C4-2B (cell line): ENCODE results near the gene FBXO31.

Experiments used
- H3K27ac ChIP-seq: fragments of 450-650 bp; 2 replicates; pipeline ENCODE4 v1.5.1; 2017
- CTCF ChIP-seq: fragments of 450-650 bp; conservative IDR thresholded peaks from 2 replicates; pipeline ENCODE4 v1.5.1; 2017; ENCODE audit warnings: mild to moderate bottlenecking
- ZFX ChIP-seq: fragments of 450-650 bp; IDR thresholded peaks from 2 replicates; pipeline ENCODE4 v1.6.1; 2017

FBXO31 gene

GRCh38 chr16:87369796-87370719, 13.5 kb downstream of the FBXO31 start:
- TF ChIP-seq CTCF = no peak
- no peak for TF ChIP-seq ZFX
- no peak overlapping the region for H3K27ac ChIP-seq

DNA sequence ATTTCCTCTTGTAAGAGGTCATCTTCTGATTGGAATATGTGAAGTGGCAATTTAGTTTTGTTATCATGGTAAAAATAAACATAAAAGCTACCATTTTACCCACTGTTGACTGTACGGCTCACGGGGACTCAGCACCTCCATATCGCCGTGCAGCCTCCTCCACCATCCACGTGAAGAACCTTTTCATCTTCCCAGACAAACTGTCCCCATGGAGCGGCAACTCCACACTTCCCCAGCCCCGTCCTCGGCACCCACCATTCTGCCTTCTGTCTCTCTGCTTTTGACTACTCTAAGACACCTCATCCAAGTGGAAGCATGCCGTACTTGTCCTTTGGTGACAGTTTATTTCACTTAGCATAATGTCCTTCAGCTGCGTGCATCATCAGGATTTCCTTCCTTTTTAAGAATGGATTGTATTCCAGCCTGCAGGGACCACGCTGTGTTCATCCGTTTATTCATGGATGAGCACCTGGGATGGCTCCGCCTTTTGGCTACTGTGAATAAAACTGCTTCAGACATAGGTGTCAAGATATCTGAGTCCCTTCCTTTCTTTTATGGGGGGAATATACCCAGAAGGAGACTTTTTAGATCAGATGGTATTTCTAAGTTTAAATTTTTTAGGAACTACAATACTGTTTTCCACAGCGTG, 14.3 kb downstream of the FBXO31 start:
- no peak overlapping the region for H3K27ac ChIP-seq
- no peak for TF ChIP-seq CTCF
- TF ChIP-seq ZFX = no peak

GRCh38 chr16:87368029-87368770, 15.4 kb downstream of the FBXO31 start:
- no peak overlapping the region for H3K27ac ChIP-seq
- TF ChIP-seq ZFX (no peak), CTCF (no peak)

DNA sequence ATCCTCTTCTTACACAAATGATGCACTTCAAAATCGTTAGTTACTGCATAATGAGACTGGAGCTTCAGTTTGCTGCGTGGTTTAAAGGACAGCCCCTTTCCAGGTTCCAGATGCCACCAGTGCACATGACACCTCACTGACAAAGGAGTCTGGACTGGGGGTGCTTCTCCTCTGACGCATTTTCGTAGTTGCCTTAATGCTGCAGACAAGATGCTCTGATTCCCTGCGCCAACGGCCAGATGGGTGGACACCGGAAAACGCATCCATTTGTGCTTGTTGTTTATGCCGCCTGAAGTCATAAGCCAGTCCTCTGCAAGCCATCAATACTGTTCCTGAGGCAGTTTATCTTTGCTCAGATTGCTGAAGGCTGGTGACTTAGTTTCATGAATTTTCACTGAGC, 16.0 kb downstream of the FBXO31 start:
- H3K27ac ChIP-seq = no peak overlapping the region
- TF ChIP-seq ZFX = no peak
- no peak for TF ChIP-seq CTCF

DNA sequence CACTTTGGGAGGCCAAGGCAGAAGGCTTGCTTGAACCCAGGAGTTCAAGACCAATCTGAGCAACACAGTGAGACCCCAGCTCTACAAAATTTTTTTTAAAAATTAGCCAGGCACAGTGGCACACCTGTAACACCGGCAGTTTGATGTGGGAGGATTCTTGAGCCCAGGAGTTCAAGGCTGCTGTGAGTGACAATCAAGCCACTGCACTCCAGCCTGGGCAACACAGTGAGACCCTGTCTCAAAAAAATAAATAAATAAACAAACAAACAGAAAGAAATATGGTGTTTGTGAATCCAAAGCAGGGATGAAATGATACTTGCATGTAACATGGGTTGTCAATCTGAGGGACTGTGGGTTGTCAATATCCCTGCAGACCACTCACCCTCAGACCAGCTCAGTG, 16.6 kb downstream of the FBXO31 start:
- TF ChIP-seq ZFX (no peak), CTCF (no peak)
- no peak overlapping the region for H3K27ac ChIP-seq

DNA sequence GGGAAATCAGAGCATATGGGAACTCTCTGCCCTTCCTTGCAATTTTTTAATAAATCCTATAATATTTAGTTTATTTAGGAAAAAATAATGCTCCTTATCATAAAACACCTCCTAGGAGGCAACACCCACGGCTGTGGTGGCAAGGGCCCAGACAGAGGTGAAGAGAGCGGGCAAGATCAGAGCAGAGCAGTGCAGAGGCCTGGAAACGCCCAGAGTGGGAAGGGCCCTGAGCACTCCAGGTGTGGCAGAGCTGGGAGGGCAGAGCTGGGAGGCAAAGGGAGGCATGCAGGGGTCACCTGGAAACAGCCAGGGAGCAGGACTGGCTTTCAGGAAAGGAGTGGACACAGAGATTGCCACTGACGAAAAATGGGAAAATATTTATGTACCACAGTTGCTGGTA, 17.3 kb downstream of the FBXO31 start:
- no peak overlapping the region for H3K27ac ChIP-seq
- TF ChIP-seq ZFX (no peak), CTCF (no peak)
